ENCODE measurements around the gene CUL4A.

CUL4A gene

DNA sequence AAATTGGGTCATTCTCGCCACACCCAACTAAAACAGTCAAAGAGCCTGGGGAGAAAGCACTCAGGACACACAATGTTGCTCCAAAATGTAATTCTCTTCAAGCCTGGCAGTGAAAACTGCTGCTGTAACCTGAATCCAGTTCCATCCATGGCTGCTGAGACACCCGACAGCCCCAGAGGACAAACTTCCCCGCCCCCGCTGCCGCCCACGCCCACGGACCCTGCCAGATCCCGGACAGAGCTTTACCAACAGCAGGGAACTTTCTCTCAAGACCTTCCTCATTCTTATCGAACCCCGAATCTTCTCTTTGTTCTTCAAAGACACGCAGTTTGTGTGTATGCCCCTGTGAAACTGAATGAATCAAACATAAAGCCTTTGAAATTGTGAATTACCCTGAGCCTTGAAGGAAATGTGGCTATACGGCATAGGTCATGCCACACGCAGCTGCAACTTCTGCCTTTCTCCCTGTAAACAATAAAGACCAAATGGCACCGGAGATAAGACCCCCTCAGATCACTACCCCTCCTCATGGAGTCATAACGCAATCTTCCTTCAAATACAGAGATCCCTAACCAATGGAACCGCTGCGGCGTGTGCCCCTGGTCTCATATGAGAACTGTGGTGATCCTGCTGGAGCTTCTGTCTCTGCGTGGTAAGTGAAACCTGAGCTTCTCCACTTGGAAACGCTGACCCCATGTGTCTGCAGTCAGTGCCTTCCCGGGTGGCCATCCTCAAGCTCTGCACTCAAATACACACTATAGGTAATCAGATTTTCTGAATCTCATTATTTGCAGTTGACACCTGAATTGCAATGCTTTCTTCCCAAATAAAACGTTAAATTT, 82.8 kb downstream of the CUL4A start:
- Histone ChIP-seq H3K9ac (ENCODE audit: low read length in 2 of 2) (peak overlapping the region; percentile 43 to 52), H3K4me1 (ENCODE audit: control insufficient read depth, insufficient read depth, low read length) (peaks cover 7% of the 10 kb centered on the region), H3K27me3 (ENCODE audit: control insufficient read depth in 1 of 2, insufficient read depth in 2 of 2, low read length in 2 of 2) (peaks cover 6 to 13% of the 10 kb centered on the region in 2 donors), H3K9me3 (ENCODE audit: control insufficient read depth in 2 of 2, low read length in 2 of 2) (no peaks in the 10 kb centered on the region), H3K27ac (ENCODE audit: low read length) (no peak overlapping the region), H3K4me3 (ENCODE audit: low read length in 2 of 2) (peak overlapping the region; percentile 44 to 54), H3K36me3 (ENCODE audit: control insufficient read depth in 2 of 2, insufficient read depth in 2 of 2, low read length in 2 of 2) (no peaks in the 10 kb centered on the region)

DNA sequence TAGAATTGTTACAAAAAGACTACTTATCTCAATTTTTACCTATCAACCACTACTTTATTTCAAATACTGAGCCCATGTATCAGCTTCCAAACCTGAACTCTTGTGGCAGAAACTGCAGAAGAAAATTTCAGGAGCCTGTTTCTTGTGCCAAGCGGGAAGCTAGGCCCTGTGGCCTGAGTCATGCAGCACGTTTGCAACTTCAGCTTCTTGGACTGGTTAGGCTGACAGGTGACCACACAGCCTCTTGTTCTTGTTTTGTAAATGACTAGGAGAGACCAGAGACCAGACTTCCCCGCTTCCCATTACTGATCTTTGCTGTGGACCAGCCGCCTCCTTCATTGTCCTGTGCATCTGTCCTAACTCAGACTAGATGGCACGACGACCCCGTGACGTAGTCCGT, 84.3 kb downstream of the CUL4A start:
- peaks cover 19% of the 10 kb centered on the region for H3K4me1 ChIP-seq (ENCODE audit: control insufficient read depth, insufficient read depth, low read length)
- no peak overlapping the region for H3K9ac ChIP-seq (ENCODE audit: low read length in 2 of 2)
- no peaks in the 10 kb centered on the region for H3K36me3 ChIP-seq (ENCODE audit: control insufficient read depth in 2 of 2, insufficient read depth in 2 of 2, low read length in 2 of 2)
- no peaks in the 10 kb centered on the region for H3K9me3 ChIP-seq (ENCODE audit: control insufficient read depth in 2 of 2, low read length in 2 of 2)
- no peak overlapping the region for H3K27ac ChIP-seq (ENCODE audit: low read length)
- peaks cover 6 to 11% of the 10 kb centered on the region in 2 donors for H3K27me3 ChIP-seq (ENCODE audit: control insufficient read depth in 1 of 2, insufficient read depth in 2 of 2, low read length in 2 of 2)
- no peak overlapping the region for H3K4me3 ChIP-seq (ENCODE audit: low read length in 2 of 2)

- peaks cover 19% of the 10 kb centered on the region for H3K4me1 ChIP-seq (ENCODE audit: control insufficient read depth, insufficient read depth, low read length)
- H3K27ac ChIP-seq (ENCODE audit: low read length): no peak overlapping the region
- H3K36me3 ChIP-seq (ENCODE audit: control insufficient read depth in 2 of 2, insufficient read depth in 2 of 2, low read length in 2 of 2): no peaks in the 10 kb centered on the region
- peaks cover 0 to 2% of the 10 kb centered on the region in 2 donors for H3K27me3 ChIP-seq (ENCODE audit: control insufficient read depth in 1 of 2, insufficient read depth in 2 of 2, low read length in 2 of 2)
- no peak overlapping the region for H3K4me3 ChIP-seq (ENCODE audit: low read length in 2 of 2)
- no peak overlapping the region for H3K9ac ChIP-seq (ENCODE audit: low read length in 2 of 2)
- no peaks in the 10 kb centered on the region for H3K9me3 ChIP-seq (ENCODE audit: control insufficient read depth in 2 of 2, low read length in 2 of 2)
Observed at GRCh38 chr13:113295776-113296175, 86.4 kb downstream of the CUL4A start.

DNA sequence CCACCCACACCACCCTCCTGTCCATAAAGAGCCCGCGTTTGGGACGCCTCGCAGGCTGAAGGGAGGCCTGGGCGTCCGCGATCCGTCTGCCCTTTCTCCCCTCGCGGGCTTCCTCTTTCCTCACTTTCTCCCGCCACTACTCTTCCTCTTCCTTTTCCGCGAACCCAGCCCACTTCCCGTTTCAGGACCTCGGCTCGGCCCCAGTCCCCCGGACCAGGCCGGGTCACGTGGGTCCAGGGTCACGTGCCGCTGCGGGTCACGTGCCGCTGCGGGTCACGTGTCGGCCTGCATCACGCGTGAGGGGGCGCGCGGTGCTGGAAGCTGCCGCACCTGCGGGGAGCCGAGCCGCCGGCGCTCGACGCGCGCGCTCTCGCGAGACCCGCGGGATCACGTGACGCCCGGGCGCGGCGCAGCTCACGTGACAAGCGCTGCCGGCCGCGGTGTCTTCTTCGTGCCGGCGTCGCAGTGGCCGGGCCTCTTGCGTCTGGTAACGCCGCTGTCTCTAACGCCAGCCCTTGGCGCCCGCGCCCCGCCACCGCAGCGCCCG, 87.5 kb downstream of the CUL4A start, which contains the start of gene LAMP1:
Gene LAMP1, plus strand, starts transcription at position 417 of the 547 bp plus-strand sequence. CDS start 196 bp downstream, outside the sequence.
- peak within 1 kb of the TSS; percentile 88 to 90 for H3K4me3 ChIP-seq (ENCODE audit: low read length in 2 of 2)
- H3K9ac ChIP-seq (ENCODE audit: low read length in 2 of 2): peak within 1 kb of the TSS; percentile 87 to 98
- H3K9me3 ChIP-seq (ENCODE audit: control insufficient read depth in 2 of 2, low read length in 2 of 2): no peaks in the 10 kb centered on the region
- peak within 1 kb of the TSS; percentile 93 for H3K27ac ChIP-seq (ENCODE audit: low read length)
- H3K27me3 ChIP-seq (ENCODE audit: control insufficient read depth in 1 of 2, insufficient read depth in 2 of 2, low read length in 2 of 2): no peaks in the 10 kb centered on the region
- H3K4me1 ChIP-seq (ENCODE audit: control insufficient read depth, insufficient read depth, low read length): peaks cover 19% of the 10 kb centered on the region
- H3K36me3 ChIP-seq (ENCODE audit: control insufficient read depth in 2 of 2, insufficient read depth in 2 of 2, low read length in 2 of 2): no peaks in the 10 kb centered on the region

DNA sequence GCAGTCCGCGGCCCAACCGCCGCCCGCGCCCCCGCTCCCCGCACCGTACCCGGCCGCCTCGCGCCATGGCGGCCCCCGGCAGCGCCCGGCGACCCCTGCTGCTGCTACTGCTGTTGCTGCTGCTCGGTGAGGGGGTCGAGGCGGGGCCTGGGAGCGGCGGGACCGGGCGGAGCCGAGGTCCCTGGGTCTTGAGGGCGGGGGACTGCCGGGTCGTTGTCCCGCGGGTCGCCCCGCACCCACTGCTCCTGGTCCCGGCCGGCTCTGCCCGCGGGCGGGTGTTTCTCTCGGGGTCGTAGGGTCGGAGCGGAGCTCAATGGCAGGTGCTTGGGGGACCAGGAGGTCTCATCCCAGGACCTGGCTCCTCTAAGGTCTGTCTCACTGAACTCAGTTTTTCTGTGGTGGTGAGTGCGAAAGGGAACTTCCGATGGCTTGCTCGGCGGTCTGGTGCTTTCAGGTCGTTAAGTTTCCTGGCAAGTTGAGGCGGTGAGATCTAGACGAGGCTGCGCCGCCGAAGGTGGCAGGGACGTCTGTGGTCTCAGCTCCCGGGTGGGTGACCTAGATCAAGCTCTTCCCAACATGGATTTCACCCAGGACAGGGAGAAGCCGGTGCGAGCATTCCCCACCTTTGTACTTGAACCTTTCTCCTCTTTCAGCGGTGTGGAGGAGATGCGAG, 88.1 kb downstream of the CUL4A start:
- no peaks in the 10 kb centered on the region for H3K36me3 ChIP-seq (ENCODE audit: control insufficient read depth in 2 of 2, insufficient read depth in 2 of 2, low read length in 2 of 2)

GRCh38 chr13:113298043-113298945, 88.9 kb downstream of the CUL4A start:
- no peaks in the 10 kb centered on the region for H3K27me3 ChIP-seq (ENCODE audit: control insufficient read depth in 1 of 2, insufficient read depth in 2 of 2, low read length in 2 of 2)
- H3K27ac ChIP-seq (ENCODE audit: low read length): peak overlapping the region; percentile 55
- H3K4me1 ChIP-seq (ENCODE audit: control insufficient read depth, insufficient read depth, low read length): peaks cover 16% of the 10 kb centered on the region
- H3K36me3 ChIP-seq (ENCODE audit: control insufficient read depth in 2 of 2, insufficient read depth in 2 of 2, low read length in 2 of 2): peaks cover 0 to 2% of the 10 kb centered on the region in 2 donors
- H3K9ac ChIP-seq (ENCODE audit: low read length in 2 of 2): peak overlapping the region; percentile 87 to 94
- no peaks in the 10 kb centered on the region for H3K9me3 ChIP-seq (ENCODE audit: control insufficient read depth in 2 of 2, low read length in 2 of 2)
- H3K4me3 ChIP-seq (ENCODE audit: low read length in 2 of 2): peak overlapping the region; percentile 77 to 90

More for the DNA sequence above, 88.1 kb downstream of the CUL4A start:
- Histone ChIP-seq H3K27me3 (ENCODE audit: control insufficient read depth in 1 of 2, insufficient read depth in 2 of 2, low read length in 2 of 2) (no peaks in the 10 kb centered on the region), H3K4me1 (ENCODE audit: control insufficient read depth, insufficient read depth, low read length) (peaks cover 16% of the 10 kb centered on the region), H3K27ac (ENCODE audit: low read length) (peak overlapping the region; percentile 55), H3K9ac (ENCODE audit: low read length in 2 of 2) (peak overlapping the region; percentile 87 to 94), H3K4me3 (ENCODE audit: low read length in 2 of 2) (peak overlapping the region; percentile 77 to 90), H3K9me3 (ENCODE audit: control insufficient read depth in 2 of 2, low read length in 2 of 2) (no peaks in the 10 kb centered on the region)

GRCh38 chr13:113299951-113300350, 90.5 kb downstream of the CUL4A start:
- H3K9me3 ChIP-seq (ENCODE audit: control insufficient read depth in 2 of 2, low read length in 2 of 2): no peaks in the 10 kb centered on the region
- H3K27ac ChIP-seq (ENCODE audit: low read length): no peak overlapping the region
- no peak overlapping the region for H3K9ac ChIP-seq (ENCODE audit: low read length in 2 of 2)
- H3K4me3 ChIP-seq (ENCODE audit: low read length in 2 of 2): no peak overlapping the region
- no peaks in the 10 kb centered on the region for H3K27me3 ChIP-seq (ENCODE audit: control insufficient read depth in 1 of 2, insufficient read depth in 2 of 2, low read length in 2 of 2)
- peaks cover 16% of the 10 kb centered on the region for H3K4me1 ChIP-seq (ENCODE audit: control insufficient read depth, insufficient read depth, low read length)
- H3K36me3 ChIP-seq (ENCODE audit: control insufficient read depth in 2 of 2, insufficient read depth in 2 of 2, low read length in 2 of 2): peaks cover 0 to 2% of the 10 kb centered on the region in 2 donors

DNA sequence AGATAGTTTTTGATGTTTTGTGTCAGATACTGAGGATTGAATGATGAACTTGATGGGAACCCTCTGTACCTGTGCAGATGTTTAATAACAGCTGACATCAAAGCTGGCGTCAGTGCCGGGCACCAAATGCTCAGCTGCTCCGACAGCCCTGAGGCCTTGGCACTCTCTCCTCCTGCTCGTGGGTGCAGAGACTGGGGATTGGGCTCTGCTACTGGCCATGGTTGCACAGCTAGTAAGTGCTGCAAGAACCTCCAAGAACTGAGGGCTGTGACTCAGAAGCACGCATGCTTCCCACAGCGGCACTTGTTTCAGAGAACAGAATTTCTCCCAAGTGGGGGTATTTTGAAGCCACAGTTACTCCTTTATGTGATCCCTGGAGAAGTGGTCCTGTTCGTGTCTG, 93.6 kb downstream of the CUL4A start:
- Histone ChIP-seq H3K4me1 (ENCODE audit: control insufficient read depth, insufficient read depth, low read length) (peaks cover 5% of the 10 kb centered on the region), H3K9me3 (ENCODE audit: control insufficient read depth in 2 of 2, low read length in 2 of 2) (no peaks in the 10 kb centered on the region), H3K4me3 (ENCODE audit: low read length in 2 of 2) (no peak overlapping the region), H3K27ac (ENCODE audit: low read length) (no peak overlapping the region), H3K9ac (ENCODE audit: low read length in 2 of 2) (no peak overlapping the region), H3K36me3 (ENCODE audit: control insufficient read depth in 2 of 2, insufficient read depth in 2 of 2, low read length in 2 of 2) (peaks cover 0 to 2% of the 10 kb centered on the region in 2 donors), H3K27me3 (ENCODE audit: control insufficient read depth in 1 of 2, insufficient read depth in 2 of 2, low read length in 2 of 2) (no peaks in the 10 kb centered on the region)

DNA sequence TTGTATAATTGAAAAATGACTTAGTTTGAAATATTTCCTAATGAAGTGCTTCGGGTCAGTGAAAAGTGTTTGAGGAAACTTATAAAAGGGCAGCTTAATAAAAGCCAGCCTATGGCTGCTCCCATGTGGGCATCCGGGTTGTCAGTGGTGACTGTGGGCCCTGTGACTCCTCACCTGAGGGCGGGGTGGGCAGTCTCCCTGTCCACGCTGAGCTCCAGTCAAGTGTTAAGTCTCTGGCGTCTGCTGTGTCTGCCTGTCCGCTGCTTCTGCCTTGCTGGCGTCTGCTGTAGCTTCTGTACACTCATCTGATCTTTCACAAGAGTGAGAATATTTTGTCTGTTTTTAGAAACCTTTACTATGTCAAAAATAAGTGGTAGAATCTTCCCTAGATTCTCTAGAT, 94.7 kb downstream of the CUL4A start:
- Histone ChIP-seq H3K27me3 (ENCODE audit: control insufficient read depth in 1 of 2, insufficient read depth in 2 of 2, low read length in 2 of 2) (no peaks in the 10 kb centered on the region), H3K27ac (ENCODE audit: low read length) (no peak overlapping the region), H3K36me3 (ENCODE audit: control insufficient read depth in 2 of 2, insufficient read depth in 2 of 2, low read length in 2 of 2) (peaks cover 0 to 2% of the 10 kb centered on the region in 2 donors), H3K9ac (ENCODE audit: low read length in 2 of 2) (no peak overlapping the region), H3K4me3 (ENCODE audit: low read length in 2 of 2) (no peak overlapping the region), H3K4me1 (ENCODE audit: control insufficient read depth, insufficient read depth, low read length) (no peaks in the 10 kb centered on the region), H3K9me3 (ENCODE audit: control insufficient read depth in 2 of 2, low read length in 2 of 2) (no peaks in the 10 kb centered on the region)

GRCh38 chr13:113305208-113305607, 95.8 kb downstream of the CUL4A start:
- Histone ChIP-seq H3K27me3 (ENCODE audit: control insufficient read depth in 1 of 2, insufficient read depth in 2 of 2, low read length in 2 of 2) (no peaks in the 10 kb centered on the region), H3K9me3 (ENCODE audit: control insufficient read depth in 2 of 2, low read length in 2 of 2) (no peaks in the 10 kb centered on the region), H3K36me3 (ENCODE audit: control insufficient read depth in 2 of 2, insufficient read depth in 2 of 2, low read length in 2 of 2) (peaks cover 6 to 8% of the 10 kb centered on the region in 2 donors), H3K9ac (ENCODE audit: low read length in 2 of 2) (no peak overlapping the region), H3K4me3 (ENCODE audit: low read length in 2 of 2) (no peak overlapping the region), H3K27ac (ENCODE audit: low read length) (no peak overlapping the region), H3K4me1 (ENCODE audit: control insufficient read depth, insufficient read depth, low read length) (no peaks in the 10 kb centered on the region)
